Kidney tubule cell (primary cell): Measurements from ENCODE around the gene LRRC4C.
A peak's percentile ranks its signal among the peaks of the same experiment; 100 is the strongest.
"Not testable (repeated sequence)": the region's sequence is repeated elsewhere in the genome, so short reads cannot be mapped to it uniquely, and the experiment has no call there.

ENCODE experiments used
- DNase-seq: peaks from one replicate; pipeline ENCODE4 v3.0.0-alpha.2; 2018; ENCODE audit warnings: low spot score

LRRC4C gene

GRCh38 chr11:40168414-40168813, 1291.0 kb downstream of the LRRC4C start:
- peak; percentile 21 for DNase-seq

- DNase-seq: not testable (repeated sequence)
Measured at GRCh38 chr11:40167805-40168204, 1291.6 kb downstream of the LRRC4C start.

- peak; percentile 5 for DNase-seq
Measured at GRCh38 chr11:40166892-40167291, 1292.6 kb downstream of the LRRC4C start.

GRCh38 chr11:40162901-40163883, 1296.3 kb downstream of the LRRC4C start:
- no peak for DNase-seq

GRCh38 chr11:40161854-40162410, 1297.5 kb downstream of the LRRC4C start:
- no peak for DNase-seq

- no peak for DNase-seq
Measured at GRCh38 chr11:40160418-40160817, 1299.0 kb downstream of the LRRC4C start.

GRCh38 chr11:40149721-40150120, 1309.7 kb downstream of the LRRC4C start:
- DNase-seq: no peak

- DNase-seq: peak; percentile 6
Measured at GRCh38 chr11:40140560-40140959, 1318.9 kb downstream of the LRRC4C start.

GRCh38 chr11:40139536-40139935, 1319.9 kb downstream of the LRRC4C start:
- no peak for DNase-seq

GRCh38 chr11:40139066-40139465, 1320.4 kb downstream of the LRRC4C start:
- DNase-seq: no peak

GRCh38 chr11:40134820-40135570, 1324.5 kb downstream of the LRRC4C start:
- no peak for DNase-seq

GRCh38 chr11:40133498-40133897, 1326.0 kb downstream of the LRRC4C start:
- no peak for DNase-seq

GRCh38 chr11:40132912-40133311, 1326.5 kb downstream of the LRRC4C start:
- DNase-seq: no peak

GRCh38 chr11:40130427-40130826, 1329.0 kb downstream of the LRRC4C start:
- DNase-seq: peak; percentile 2

- peak; percentile 20 for DNase-seq
Measured at GRCh38 chr11:40129266-40129665, 1330.2 kb downstream of the LRRC4C start.

- DNase-seq: peak; percentile 15
Measured at GRCh38 chr11:40125054-40125453, 1334.4 kb downstream of the LRRC4C start.

GRCh38 chr11:40119661-40120060, 1339.8 kb downstream of the LRRC4C start:
- DNase-seq: no peak

GRCh38 chr11:40118780-40119179, 1340.7 kb downstream of the LRRC4C start:
- no peak for DNase-seq

- DNase-seq: no peak
Measured at GRCh38 chr11:40118026-40118425, 1341.4 kb downstream of the LRRC4C start.

GRCh38 chr11:40104941-40105550, 1354.4 kb downstream of the LRRC4C start:
- DNase-seq: no peak

GRCh38 chr11:40100781-40101180, 1358.7 kb downstream of the LRRC4C start:
- DNase-seq: no peak

- no peak for DNase-seq
Measured at GRCh38 chr11:40100162-40100553, 1359.3 kb downstream of the LRRC4C start.
